Lower leg skin (tissue), 4 donors: ENCODE measurements around the gene TNS3. TPM values are rescaled to one million over a fixed set of nuclear protein-coding genes. Genes with fewer than 3 reads are reported as not detected.

Experiments used
- DNase-seq, 2 donors: peaks; one replicate each; pipeline ENCODE4 v3.0.0-alpha.2; 2019; ENCODE audit warnings: low spot score in 2 of 2
- H3K4me3 ChIP-seq: fragments of 200-600 bp; sonication (generic); 2 replicates; pipeline ENCODE4 v1.5.1; 2017; ENCODE audit warnings: mild to moderate bottlenecking, low read depth; ENCODE audit not compliant: poor library complexity, severe bottlenecking
- CTCF ChIP-seq, 3 donors: fragments of 450-650 bp; IDR thresholded peaks; one replicate each; pipeline ENCODE4 v1.5.1; 2016; ENCODE audit warnings: antibody characterized with exemption in 3 of 3, mild to moderate bottlenecking in 3 of 3, moderate library complexity in 2 of 3
- POLR2A ChIP-seq, 2 donors: fragments of 450-650 bp; IDR thresholded peaks; one replicate each; pipeline ENCODE4 v1.6.1; 2016 to 2017; ENCODE audit warnings: antibody characterized with exemption in 2 of 2, mild to moderate bottlenecking in 1 of 2, moderate library complexity in 1 of 2
- WGBS, 2 donors: methylation state at CpG; one replicate each; pipeline ENCODE4 v1.1.5; 2018; 5-methylcytosine and 5-hydroxymethylcytosine counted together
- intact Hi-C: fragments of 100-400 bp; cut with DNase I; formaldehyde crosslinking; loops from one replicate; pipeline ENCODE4 v1.15.0; 2023; ENCODE audit warnings: low total_unique reads
- total RNA-seq, 4 donors: library from RNA; depleted of rRNA; stranded (reverse); fragments of >200 nt; gene quantifications; one replicate each; pipeline ENCODE4 v1.1.0, GENCODE V29; 2016

The TNS3 gene
- total RNA-seq, 4 donors from 2014 or later, result 19.5 to 33.9 (median 25.5) TPM

GRCh38 chr7:47335557-47336471, 246.1 kb downstream of the TNS3 start:
- peak; percentile 83 to 90 for DNase-seq
- TF ChIP-seq POLR2A (IDR thresholded peaks at IDR 0.05) (no peak), CTCF (IDR thresholded peaks at IDR 0.05) (no peak)
- WGBS, 2 donors, result 39 to 42% methylated on average over 10 of the region's 10 CpGs

GRCh38 chr7:47335071-47335470, 246.8 kb downstream of the TNS3 start:
- no peak for TF ChIP-seq CTCF (IDR thresholded peaks at IDR 0.05)
- TF ChIP-seq POLR2A (IDR thresholded peaks at IDR 0.05), result no peak
- 93 to 95% methylated on average over 6 of the region's 6 CpGs for WGBS, 2 donors
- H3K4me3 ChIP-seq, result no peak overlapping the region
- DNase-seq, result peak in 1 of 2 donors; percentile 52
- intact Hi-C loops, result no loop called here

More at GRCh38 chr7:47335557-47336471, 246.1 kb downstream of the TNS3 start:
- no peak overlapping the region for H3K4me3 ChIP-seq
- intact Hi-C loops, result no loop called here

- intact Hi-C loops, result no loop called here
- DNase-seq, result peak in 1 of 2 donors; percentile 42
- TF ChIP-seq CTCF (IDR thresholded peaks at IDR 0.05), result no peak
- WGBS, 2 donors, result 89 to 98% methylated on average over 2 of the region's 2 CpGs
- H3K4me3 ChIP-seq, result no peak overlapping the region
These were observed 248.0 kb downstream of the TNS3 start for GRCh38 chr7:47333959-47334358.

GRCh38 chr7:47333554-47333887, 248.4 kb downstream of the TNS3 start:
- TF ChIP-seq CTCF (IDR thresholded peaks at IDR 0.05) (no peak), POLR2A (IDR thresholded peaks at IDR 0.05) (no peak)
- intact Hi-C loops, result no loop called here
- 73 to 82% methylated on average over 2 of the region's 2 CpGs for WGBS, 2 donors
- no peak for DNase-seq
- H3K4me3 ChIP-seq, result no peak overlapping the region

- intact Hi-C loops, result no loop called here
- DNase-seq, result no peak
- H3K4me3 ChIP-seq, result no peak overlapping the region
- TF ChIP-seq CTCF (IDR thresholded peaks at IDR 0.05) (no peak), POLR2A (IDR thresholded peaks at IDR 0.05) (no peak)
- 74 to 77% methylated on average over 8 of the region's 8 CpGs for WGBS, 2 donors
These were observed 249.0 kb downstream of the TNS3 start for GRCh38 chr7:47332681-47333553.
